Heart left ventricle (tissue), 16 donors: ENCODE results near the gene LRMDA. TPM values are rescaled to one million over a fixed set of nuclear protein-coding genes. Genes with fewer than 3 reads are reported as not detected.

Experiments used
- ATAC-seq, 4 donors: fragments of 200-7000 bp; cut with Tn5 transposase; one replicate each; pipeline ENCODE4 v1.9.1; 2020 to 2022; ENCODE audit warnings: moderate library complexity in 4 of 4, mild to moderate bottlenecking in 3 of 4, moderate number of reproducible peaks in 1 of 4
- DNase-seq, 5 donors: peaks; one replicate each; pipeline ENCODE4 v3.0.0-alpha.2; 2020
- H3K27ac ChIP-seq, 12 donors: fragments of 200-600 bp; sonication (generic) in 4 of 12; one replicate each; pipeline versions ENCODE4 v1.5.0 to v1.8.0; 2016 to 2022; ENCODE audit warnings: mild to moderate bottlenecking in 2 of 12
- H3K27me3 ChIP-seq, 9 donors: fragments of 200-600 bp; sonication (generic) in 2 of 9; one replicate each; pipeline versions ENCODE4 v1.5.1 to v1.8.0; 2016 to 2022; ENCODE audit warnings: mild to moderate bottlenecking in 3 of 9
- H3K36me3 ChIP-seq, 9 donors: fragments of 200-600 bp; sonication (generic) in 2 of 9; one replicate each; pipeline versions ENCODE4 v1.5.0 to v1.8.0; 2018 to 2022; ENCODE audit warnings: mild to moderate bottlenecking in 2 of 9
- H3K4me1 ChIP-seq, 12 donors: fragments of 200-600 bp; sonication (generic) in 4 of 12; one replicate each; pipeline versions ENCODE4 v1.5.0 to v1.8.0; 2016 to 2022; ENCODE audit warnings: mild to moderate bottlenecking in 3 of 12
- H3K4me3 ChIP-seq, 12 donors: fragments of 200-600 bp; sonication (generic) in 4 of 12; one replicate each; pipeline versions ENCODE4 v1.5.0 to v1.8.0; 2017 to 2022; ENCODE audit warnings: mild to moderate bottlenecking in 9 of 12, moderate library complexity in 4 of 12
- H3K9me3 ChIP-seq, 12 donors: fragments of 200-600 bp; sonication (generic) in 4 of 12; one replicate each; pipeline versions ENCODE4 v1.5.0 to v1.8.0; 2016 to 2022; ENCODE audit warnings: mild to moderate bottlenecking in 1 of 12
- POLR2A ChIP-seq, 2 donors: fragments of 450-650 bp; IDR thresholded peaks; one replicate each; pipeline ENCODE4 v1.6.1; 2017; ENCODE audit warnings: antibody characterized with exemption in 2 of 2, mild to moderate bottlenecking in 2 of 2, moderate library complexity in 2 of 2
- WGBS, 4 donors: extraction: QIAGEN DNeasy Blood & Tissue Kit in 2 of 4; methylation state at CpG; one replicate each; pipeline versions ENCODE4 v1.1.5 to v1.1.7; 2013 to 2018; 5-methylcytosine and 5-hydroxymethylcytosine counted together
- intact Hi-C, 10 donors: fragments of 100-400 bp; cut with DNase I; formaldehyde crosslinking; loops; one replicate each; pipeline versions ENCODE4 v1.11.1 to v1.14.2; 2022
- polyA plus RNA-seq, 2 donors: library from polyadenylated mRNA; stranded (reverse); fragments of 200-250 nt; gene quantifications; one replicate each; pipeline ENCODE4 v1.2.3, GENCODE V29; 2013
- total RNA-seq, 9 donors: library from RNA; depleted of rRNA in 2 of 9; stranded (reverse); fragments of >200 nt in 2 of 9; fragmentation: NEBNext Ultra II Directional in 3 of 9; extraction: Animal tissue kit (Norgen Biotek cat#: 25700) in 3 of 9; gene quantifications; one replicate each; pipeline versions ENCODE4 v1.1.0 to v1.2.4, GENCODE V29; 2016 to 2023
- TF ChIP-seq, protein P1 (sequence below), 12 donors: fragments of 200-600 bp; sonication (generic) in 4 of 12; IDR thresholded peaks; one replicate each; pipeline versions ENCODE4 v1.5.0 to v1.8.0; 2018 to 2022; ENCODE audit warnings: antibody characterized with exemption in 12 of 12, mild to moderate bottlenecking in 5 of 12
- donor health status: ischemic (EF 13 %, LVEDD 7.1; RV severe dilation, severe dysfunction).
- donor health status: healthy with polysubstance abuse.
- donor health status: DM: no; HTN: yes; CAD: no.
- donor health status: DM: no; HTN: no; CAD: no.
- donor health status: ischemic (EF 25% LVEDD 6.9; RV normal size, moderate dysfunction).
- donor health status: ischemic (EF 25% LVEDD 5.7; RV mildly dilated, moderate dysfunction).
- donor health status: healthy.
- donor health status: DM: yes; HTN: yes; CAD: no.
- donor health status: ischemic (EF 35%, LVEDD 5.7; RV mildly dilated, moderate dysfunction).
- donor health status: nonischemic (EF 11% LVEDD 7.7; RV severe dilation, severe dysfunction).
- donor health status: DM: yes; HTN: yes; CAD: no.
- donor health status: PGD.
- donor health status: ischemic (EF 29% LVEDD 5.4; RV normal size, mild dysfunction).
- donor health status: nonischemic (EF 23%, LVEDD 6.1; RV moderate dilation, normal function).

Gene LRMDA
- total and polyA plus RNA-seq, 11 donors, result 2.4 to 34.4 (median 14.9) TPM

DNA sequence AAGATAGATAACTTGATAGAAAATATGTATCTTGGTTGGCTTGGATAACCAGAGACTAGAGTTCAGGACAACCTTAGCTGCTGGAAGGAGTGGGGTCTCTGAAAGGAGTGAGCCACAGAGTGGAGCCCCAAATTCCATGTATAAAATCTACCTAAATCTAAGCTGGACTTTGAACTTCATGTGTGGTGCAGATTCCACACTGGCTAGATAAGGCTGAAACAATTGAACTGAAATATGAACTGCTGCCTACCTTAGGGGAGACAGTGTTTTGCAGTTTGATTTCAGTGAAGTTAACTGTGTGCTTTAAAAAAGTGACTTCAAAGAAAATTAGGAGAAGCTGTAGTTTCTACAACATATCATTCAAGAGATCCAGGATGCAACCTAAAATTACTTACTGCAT is 123.9 kb downstream of the LRMDA start:
- TF ChIP-seq, protein P1, sequence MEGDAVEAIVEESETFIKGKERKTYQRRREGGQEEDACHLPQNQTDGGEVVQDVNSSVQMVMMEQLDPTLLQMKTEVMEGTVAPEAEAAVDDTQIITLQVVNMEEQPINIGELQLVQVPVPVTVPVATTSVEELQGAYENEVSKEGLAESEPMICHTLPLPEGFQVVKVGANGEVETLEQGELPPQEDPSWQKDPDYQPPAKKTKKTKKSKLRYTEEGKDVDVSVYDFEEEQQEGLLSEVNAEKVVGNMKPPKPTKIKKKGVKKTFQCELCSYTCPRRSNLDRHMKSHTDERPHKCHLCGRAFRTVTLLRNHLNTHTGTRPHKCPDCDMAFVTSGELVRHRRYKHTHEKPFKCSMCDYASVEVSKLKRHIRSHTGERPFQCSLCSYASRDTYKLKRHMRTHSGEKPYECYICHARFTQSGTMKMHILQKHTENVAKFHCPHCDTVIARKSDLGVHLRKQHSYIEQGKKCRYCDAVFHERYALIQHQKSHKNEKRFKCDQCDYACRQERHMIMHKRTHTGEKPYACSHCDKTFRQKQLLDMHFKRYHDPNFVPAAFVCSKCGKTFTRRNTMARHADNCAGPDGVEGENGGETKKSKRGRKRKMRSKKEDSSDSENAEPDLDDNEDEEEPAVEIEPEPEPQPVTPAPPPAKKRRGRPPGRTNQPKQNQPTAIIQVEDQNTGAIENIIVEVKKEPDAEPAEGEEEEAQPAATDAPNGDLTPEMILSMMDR (IDR thresholded peaks at IDR 0.05), result no peak
- no peak for TF ChIP-seq POLR2A (IDR thresholded peaks at IDR 0.05)
- ATAC-seq (no peak), DNase-seq (no peak)
- intact Hi-C loops, result no loop called here
- H3K27ac ChIP-seq, result no peak overlapping the region
- H3K4me1 ChIP-seq, result peaks cover 0 to 4% (median 0%) of the 10 kb centered on the region in 12 donors
- no peak overlapping the region for H3K4me3 ChIP-seq
- H3K9me3 ChIP-seq, result peaks cover 0 to 17% (median 0%) of the 10 kb centered on the region in 12 donors
- H3K36me3 ChIP-seq, result no peaks in the 10 kb centered on the region
- H3K27me3 ChIP-seq, result no peaks in the 10 kb centered on the region

DNA sequence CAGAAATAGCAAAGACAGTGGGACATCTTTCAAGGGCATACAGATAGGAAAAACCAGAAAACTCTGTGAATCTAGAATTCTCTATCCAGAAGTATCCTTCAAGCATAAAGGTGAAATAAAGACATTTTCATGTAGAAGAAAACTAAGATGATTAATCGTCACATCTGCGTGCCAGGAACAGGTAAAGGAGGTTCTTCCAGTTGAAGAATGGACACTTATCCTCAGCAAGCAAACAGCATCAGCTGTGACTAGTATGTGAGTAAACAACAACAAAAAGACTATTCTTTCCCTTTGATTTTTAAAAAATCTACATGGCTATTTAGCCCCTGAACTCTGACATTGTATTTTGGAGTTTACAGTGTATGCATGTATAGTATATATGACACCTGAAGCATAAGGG is 124.9 kb downstream of the LRMDA start:
- H3K27me3 ChIP-seq, result no peaks in the 10 kb centered on the region
- no peak overlapping the region for H3K27ac ChIP-seq
- peaks cover 0 to 17% (median 0%) of the 10 kb centered on the region in 12 donors for H3K9me3 ChIP-seq
- peaks cover 0 to 4% (median 0%) of the 10 kb centered on the region in 12 donors for H3K4me1 ChIP-seq
- no peak for ATAC-seq
- H3K4me3 ChIP-seq, result no peak overlapping the region
- 46 to 70% (median 59%) methylated on average over 2 of the region's 2 CpGs for WGBS, 4 donors
- intact Hi-C loops, result no loop called here
- TF ChIP-seq, protein P1 (IDR thresholded peaks at IDR 0.05), result no peak
- TF ChIP-seq POLR2A (IDR thresholded peaks at IDR 0.05), result no peak
- DNase-seq, result no peak
- H3K36me3 ChIP-seq, result no peaks in the 10 kb centered on the region

DNA sequence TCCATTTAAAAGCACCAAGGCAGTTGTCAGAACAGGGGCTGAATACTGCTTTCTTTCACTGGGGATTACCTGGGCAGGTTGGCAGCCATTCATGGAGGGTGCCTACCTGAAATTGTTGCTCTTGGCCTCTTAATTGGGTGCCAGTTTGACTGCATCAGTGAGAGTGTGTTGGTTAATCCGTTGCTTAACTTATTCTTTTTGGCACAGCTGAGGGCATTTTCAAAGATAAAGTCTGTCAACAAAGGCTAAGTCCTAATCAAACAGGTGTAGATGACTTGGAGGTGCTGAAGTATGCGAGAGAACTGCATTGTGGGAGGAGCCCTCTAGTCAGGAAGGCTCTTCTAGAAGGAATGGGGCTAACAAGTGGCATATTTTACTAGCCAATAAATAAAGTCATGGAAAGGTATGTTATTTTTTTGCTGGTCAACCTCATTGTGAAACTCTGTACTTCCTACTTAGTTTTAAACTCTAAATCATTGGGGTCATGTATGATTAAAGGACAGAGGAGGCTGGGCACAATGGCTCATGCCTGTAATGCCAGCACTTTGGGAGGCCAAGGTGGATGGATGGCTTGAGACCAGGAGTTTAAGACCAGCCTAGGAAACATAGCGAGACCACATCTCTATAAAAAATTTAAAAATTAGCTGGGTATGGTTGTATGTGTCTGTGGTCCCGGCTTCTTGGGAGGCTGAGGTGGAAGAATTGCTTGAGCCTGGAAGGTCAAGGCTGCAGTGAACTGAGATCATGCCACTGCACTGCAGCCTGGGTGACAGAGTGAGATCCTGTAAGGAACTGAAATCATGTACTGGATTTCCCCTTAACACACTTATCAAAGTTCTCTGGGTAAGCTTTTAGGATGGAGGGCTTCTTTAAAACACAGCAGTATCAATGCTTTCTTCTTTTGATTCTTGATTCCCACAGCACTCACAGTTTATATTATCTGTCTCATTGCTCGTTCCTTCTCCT is 134.1 kb downstream of the LRMDA start:
- H3K9me3 ChIP-seq, result peaks cover 0 to 19% (median 0%) of the 10 kb centered on the region in 12 donors
- no peak overlapping the region for H3K27ac ChIP-seq
- H3K4me1 ChIP-seq, result no peaks in the 10 kb centered on the region
- no peaks in the 10 kb centered on the region for H3K36me3 ChIP-seq
- WGBS, 4 donors, result 89 to 92% (median 90%) methylated on average over 5 of the region's 5 CpGs
- H3K4me3 ChIP-seq, result no peak overlapping the region
- H3K27me3 ChIP-seq, result no peaks in the 10 kb centered on the region
- intact Hi-C loops, result no loop called here
- DNase-seq (no peak), ATAC-seq (no peak)
- TF ChIP-seq, protein P1 (IDR thresholded peaks at IDR 0.05), result no peak
- TF ChIP-seq POLR2A (IDR thresholded peaks at IDR 0.05), result no peak

DNA sequence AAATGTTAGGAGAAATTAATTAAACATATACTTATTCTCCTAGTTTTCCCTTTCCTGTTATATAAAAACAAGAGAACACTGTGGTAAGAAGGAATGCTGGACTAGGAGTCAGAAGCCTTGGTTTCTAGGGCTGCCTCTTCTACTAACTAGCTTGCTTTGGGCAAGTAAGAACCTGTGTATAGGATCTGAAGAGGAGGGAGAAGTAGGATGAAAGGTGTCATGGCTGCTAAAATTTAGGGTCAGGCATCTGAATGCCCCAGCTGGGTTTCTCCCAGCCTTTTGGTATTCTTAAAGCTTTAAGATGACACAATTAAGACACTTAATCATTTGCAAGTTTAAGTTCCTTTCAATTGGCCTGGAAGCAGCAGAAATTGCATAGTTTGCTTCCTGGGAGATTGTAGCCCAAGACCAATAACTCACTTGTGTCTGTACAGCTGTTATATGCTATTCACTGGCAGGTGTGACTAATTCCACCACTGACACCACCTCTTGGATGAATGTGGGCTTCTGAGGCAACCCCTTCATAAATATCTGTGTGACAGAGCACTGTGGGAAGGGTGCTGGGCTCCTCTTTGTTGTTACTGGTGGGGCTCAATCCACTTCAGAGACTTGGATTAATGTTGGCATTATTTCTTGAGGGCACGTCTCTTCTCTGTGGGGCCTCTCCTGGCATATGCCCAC is 137.2 kb downstream of the LRMDA start:
- WGBS, 4 donors, result 91 to 95% (median 93%) methylated on average over 1 of the region's 1 CpG
- intact Hi-C loops, result no loop called here
- Histone ChIP-seq H3K4me1 (no peaks in the 10 kb centered on the region), H3K36me3 (no peaks in the 10 kb centered on the region), H3K27me3 (no peaks in the 10 kb centered on the region), H3K4me3 (no peak overlapping the region), H3K9me3 (peaks cover 0 to 49% (median 26%) of the 10 kb centered on the region in 12 donors), H3K27ac (no peak overlapping the region)
- ATAC-seq, result no peak
- no peak for DNase-seq
- TF ChIP-seq POLR2A (IDR thresholded peaks at IDR 0.05), result no peak
- TF ChIP-seq, protein P1 (IDR thresholded peaks at IDR 0.05), result no peak
